Dedifferentiated amniotic fluid mesenchymal stem cell (primary cell): ENCODE results near the gene TRIM47.
A peak's percentile ranks its signal among the peaks of the same experiment; 100 is the strongest.

Experiments used
- DNase-seq: peaks from one replicate; pipeline ENCODE4 v3.0.0-alpha.2; 2016; ENCODE audit errors: extremely low spot score

Gene TRIM47

GRCh38 chr17:75847614-75848522 is 30.5 kb downstream of the TRIM47 start:
- DNase-seq = no peak

GRCh38 chr17:75846692-75847613 is 31.4 kb downstream of the TRIM47 start:
- no peak for DNase-seq

GRCh38 chr17:75845933-75846691 is 32.3 kb downstream of the TRIM47 start:
- no peak for DNase-seq

- DNase-seq = peak; percentile 17
Observed at GRCh38 chr17:75845058-75845711, 33.2 kb downstream of the TRIM47 start.

GRCh38 chr17:75844530-75845057 is 33.8 kb downstream of the TRIM47 start:
- DNase-seq = no peak

- DNase-seq = no peak
Observed at GRCh38 chr17:75843577-75844529, 34.5 kb downstream of the TRIM47 start, which contains the start of gene UNC13D. Gene UNC13D, minus strand, starts transcription at chr17:75844404. Its CDS starts 67 bp downstream, at chr17:75844337.

- DNase-seq = no peak
Observed at GRCh38 chr17:75842963-75843576, 35.3 kb downstream of the TRIM47 start.

- no peak for DNase-seq
Observed at GRCh38 chr17:75842411-75842810, 36.0 kb downstream of the TRIM47 start.

GRCh38 chr17:75840799-75841164 is 37.6 kb downstream of the TRIM47 start:
- DNase-seq = no peak

- DNase-seq = no peak
Observed at GRCh38 chr17:75839942-75840798, 38.2 kb downstream of the TRIM47 start.

- no peak for DNase-seq
Observed at GRCh38 chr17:75838410-75838809, 40.0 kb downstream of the TRIM47 start.

- DNase-seq = no peak
Observed at GRCh38 chr17:75837899-75838298, 40.5 kb downstream of the TRIM47 start.

GRCh38 chr17:75836605-75837004 is 41.8 kb downstream of the TRIM47 start:
- no peak for DNase-seq

GRCh38 chr17:75835654-75835987 is 42.8 kb downstream of the TRIM47 start:
- DNase-seq = no peak

- DNase-seq = no peak
Observed at GRCh38 chr17:75834928-75835653, 43.3 kb downstream of the TRIM47 start.

GRCh38 chr17:75834279-75834920 is 44.0 kb downstream of the TRIM47 start:
- no peak for DNase-seq

GRCh38 chr17:75832652-75833400 is 45.6 kb downstream of the TRIM47 start:
- no peak for DNase-seq
